ENCODE measurements around the gene APLN.

The APLN gene

DNA sequence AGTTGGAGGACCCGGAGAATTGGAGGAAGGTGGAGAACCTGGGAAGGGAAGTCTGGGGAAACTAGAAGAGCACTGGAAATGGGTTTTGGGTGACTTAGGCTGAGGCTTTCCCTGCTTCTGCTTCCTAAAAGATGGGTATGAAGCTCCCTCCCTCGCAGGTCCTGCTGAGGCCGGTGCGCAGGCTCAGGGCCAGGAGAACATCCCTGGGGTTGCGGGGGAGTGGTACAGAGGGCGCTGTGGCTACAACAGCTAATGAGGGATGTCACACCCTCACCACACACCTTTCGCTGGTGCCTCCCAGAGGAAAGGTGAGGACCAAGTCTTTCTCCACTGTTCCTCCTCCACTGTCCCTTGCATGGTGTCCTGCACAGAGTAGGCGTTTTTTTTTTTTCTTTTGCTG lies 15.8 kb downstream of the APLN start:
- no peak for DNase-seq

DNA sequence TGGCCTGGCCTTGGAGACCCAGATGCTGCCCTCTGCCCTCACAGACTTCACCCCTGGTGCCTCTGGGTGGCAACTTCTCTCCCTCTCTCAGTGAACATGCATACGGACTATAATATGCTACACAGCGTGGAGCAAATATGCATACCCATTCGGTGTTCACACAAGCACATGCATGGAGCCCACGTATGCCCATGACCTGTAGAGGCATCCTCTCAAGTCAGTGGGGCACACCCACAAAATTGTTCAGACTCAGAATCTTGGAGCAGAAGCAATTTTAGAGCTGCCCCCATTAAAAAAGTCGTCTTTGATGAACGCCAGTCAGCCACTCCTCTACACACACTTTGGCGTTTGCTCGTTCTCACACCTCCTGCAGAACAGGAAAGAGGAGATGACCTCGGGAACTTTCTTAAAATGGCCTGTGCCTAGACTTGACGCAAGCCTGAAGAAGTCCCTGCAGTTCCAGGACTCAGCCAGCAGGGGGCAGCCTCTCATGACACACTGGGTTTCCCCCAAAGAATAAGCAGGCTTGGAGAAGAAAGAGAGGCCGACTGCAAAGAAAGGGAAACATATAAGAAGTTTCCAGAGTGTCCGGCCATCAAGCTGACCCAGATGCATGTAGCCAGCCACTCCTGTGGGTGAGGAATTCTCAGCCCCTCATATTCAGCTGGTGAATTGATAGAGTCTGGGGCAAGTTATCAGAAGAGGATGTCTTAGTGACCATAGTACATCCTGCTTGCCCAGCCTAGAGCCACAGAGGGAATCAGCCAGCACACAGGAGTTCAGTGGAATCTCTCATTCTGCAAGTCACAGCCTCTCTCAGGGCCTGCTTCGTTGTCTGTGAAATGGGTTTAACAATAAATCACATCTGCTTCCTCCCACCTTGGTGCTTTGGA lies 17.3 kb downstream of the APLN start:
- DNase-seq, result peak; percentile 90

DNA sequence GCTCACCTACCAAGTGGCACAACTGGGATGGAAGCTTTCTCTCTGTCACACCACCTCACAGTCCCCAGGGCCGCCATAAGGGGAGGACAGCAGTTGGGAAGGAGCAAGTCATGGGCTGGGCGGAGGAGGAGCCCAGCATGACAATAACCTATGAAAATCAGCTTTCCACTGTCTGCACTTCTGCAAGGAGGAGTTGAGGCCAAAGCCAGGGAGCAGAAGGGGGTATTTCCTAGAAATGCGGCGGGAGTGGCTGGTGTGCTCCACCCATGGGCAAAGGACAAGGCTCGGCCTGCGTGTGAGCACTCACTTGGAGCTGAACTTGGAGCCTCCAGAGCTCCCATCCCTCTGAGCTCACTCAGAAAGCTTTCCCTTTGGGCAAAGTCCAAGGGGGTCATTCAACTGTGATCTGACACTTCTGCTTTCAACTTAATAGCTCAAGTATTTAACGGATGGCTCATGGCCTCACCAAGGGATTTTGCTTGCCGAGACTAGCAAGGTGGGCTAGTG lies 18.5 kb downstream of the APLN start:
- DNase-seq, result no peak

DNA sequence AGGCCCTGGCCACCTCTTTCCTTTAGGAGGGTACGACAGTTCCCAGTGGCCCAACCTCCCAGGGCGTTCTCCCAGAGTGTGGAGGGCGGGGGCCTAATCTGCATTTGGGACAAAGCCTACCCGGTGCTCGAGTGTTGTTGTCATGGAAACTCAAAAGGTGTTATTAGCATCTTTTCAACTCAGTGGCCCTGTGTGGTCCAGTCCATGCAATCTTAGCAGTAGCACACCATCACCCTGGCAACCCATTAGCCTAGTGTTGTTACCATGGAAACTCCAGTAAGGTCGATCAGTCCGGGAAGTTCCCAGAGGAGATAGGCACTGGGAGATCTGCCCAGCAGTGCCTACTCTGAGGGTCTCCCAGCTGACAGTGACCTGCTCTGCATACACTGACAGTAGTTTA lies 20.2 kb downstream of the APLN start:
- no peak for DNase-seq

DNA sequence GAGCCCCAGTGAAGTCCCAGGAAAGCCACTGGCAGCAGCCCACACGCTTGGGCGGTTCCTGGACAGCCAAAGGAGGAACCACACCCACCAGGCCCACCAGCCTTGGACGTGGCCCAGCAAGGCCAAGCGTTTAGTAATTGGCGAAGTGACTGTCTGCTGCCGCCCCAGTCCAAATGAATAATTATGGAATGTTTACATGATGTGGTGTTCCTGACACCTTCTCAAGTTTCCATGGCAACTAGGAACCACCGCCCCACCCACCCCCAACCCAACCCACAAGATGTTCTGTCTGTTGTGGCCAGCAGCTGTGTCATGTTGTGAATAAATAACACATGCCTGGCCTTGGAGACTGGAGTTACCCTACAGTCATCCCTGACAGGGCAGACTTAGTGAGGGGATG lies 22.3 kb downstream of the APLN start:
- DNase-seq, result no peak

DNA sequence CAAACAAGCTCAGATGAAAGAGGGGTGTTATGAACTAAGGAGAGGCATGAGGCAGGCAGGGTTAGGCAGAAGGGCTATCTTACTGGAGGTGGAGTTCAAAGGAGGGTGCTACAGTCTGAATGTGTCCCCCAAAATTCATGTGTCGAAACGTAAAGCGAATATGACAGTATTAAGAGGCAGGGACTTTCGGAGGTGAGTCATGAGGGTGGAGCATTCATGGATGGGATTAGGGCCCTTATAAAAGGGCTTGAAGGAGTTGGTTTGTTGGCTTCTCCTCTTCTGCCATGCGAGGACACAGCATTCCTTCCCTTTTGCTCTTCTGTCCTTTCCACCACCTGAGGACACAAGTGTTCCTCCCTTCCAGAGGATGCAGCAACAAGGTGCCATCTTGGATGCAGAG lies 22.9 kb downstream of the APLN start:
- no peak for DNase-seq

DNA sequence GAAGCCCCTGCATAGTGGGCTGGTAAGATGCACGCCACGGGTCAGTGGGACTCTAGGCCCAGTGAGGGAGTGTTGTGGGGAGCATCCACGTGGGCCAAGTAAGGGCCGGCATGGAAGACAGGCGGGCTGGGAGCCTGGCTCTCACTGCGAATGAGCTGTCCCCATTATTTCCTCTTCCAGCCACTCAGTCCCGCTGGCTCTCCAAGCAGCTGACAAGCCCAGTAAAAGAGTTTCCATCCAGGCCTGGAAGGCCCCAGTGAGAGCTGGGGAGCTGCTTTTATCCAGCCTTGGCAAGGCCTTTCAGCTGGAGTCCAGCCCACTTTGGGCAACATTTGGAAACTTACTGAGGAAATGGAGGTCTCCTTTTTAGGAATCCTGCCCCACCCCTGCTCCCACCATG lies 24.9 kb downstream of the APLN start:
- DNase-seq, result no peak

DNA sequence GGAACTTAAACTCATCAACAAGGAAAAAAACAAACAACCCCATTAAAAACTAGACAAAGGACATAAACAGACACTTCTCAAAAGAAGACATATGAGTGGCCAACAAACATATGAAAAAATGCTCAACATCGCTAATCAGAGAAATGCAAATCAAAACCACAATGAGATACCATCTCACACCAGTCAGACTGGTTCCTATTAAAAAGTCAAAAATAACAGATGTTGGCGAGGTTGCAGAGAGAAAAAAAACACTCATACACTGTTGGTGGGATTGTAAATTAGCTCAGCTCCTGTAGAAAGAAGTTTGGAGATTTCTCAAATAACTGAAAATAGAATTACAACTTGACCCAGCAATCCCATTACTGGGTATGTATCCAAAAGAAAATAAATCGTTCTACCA lies 28.7 kb downstream of the APLN start:
- no peak for DNase-seq

DNA sequence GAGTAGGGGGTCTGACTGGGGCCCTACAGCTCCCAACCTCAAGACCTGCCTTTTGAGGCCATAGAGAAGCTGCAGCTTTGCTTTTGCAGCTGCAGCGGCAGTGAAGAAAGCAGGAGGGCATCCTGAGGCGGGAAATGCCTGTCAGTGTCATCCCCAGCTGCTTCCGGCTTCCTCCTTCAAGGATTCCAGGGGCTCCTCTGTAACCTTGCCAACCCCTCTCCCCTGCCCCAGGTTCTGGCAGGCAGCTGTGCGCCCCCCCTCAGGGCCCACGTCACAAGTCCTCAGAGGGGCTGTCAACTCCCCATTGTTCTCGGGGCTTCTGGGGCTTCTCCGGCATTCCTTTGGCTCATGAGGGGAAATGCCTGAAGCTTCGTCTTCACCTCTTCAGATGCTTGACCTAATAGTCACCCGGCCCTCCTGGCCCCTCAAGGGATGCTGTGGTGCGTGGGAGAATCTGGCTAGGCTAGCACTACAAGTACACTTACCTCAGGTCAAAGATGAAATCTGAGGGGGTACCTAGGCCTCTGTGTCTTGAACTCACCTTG lies 31.9 kb downstream of the APLN start:
- DNase-seq, result no peak

DNA sequence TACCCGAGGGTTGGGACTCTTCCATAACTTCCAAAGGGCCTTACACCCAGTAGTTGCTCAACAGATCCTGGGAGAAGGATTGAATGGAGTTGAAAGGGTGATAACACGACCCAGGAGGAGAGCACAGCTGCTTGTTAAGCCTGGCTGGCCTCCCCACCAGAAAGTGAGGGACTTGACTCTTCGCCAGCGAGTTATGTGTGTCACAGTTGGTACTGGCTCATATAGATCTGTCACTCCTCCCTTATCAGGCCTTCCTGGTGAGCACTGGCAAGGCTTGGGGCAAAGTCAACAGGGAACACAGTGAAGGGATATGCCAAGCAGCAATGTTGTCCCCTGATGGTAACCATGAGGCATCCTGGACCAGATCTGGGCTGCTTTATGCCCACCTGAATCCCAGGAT lies 35.8 kb downstream of the APLN start:
- DNase-seq, result no peak

DNA sequence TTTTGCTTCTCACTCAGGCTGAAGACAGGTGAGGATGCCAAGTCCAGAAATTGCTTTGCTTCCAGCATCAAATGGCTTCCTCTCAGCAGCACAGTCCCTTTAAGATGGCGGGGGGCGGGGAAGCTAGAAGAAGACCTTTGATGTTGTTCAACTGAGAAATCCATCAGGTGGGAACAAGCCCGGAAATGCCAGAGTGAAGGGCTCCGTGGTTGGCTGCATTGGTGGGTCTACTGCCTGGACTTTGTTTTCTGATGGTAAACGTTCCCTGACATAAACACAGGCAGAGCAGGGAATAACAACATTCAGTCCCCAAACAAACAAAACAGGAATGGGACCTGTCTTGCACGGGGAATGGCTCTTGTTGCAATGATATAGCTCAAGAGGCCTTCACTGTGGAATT lies 37.3 kb downstream of the APLN start:
- DNase-seq, result no peak

DNA sequence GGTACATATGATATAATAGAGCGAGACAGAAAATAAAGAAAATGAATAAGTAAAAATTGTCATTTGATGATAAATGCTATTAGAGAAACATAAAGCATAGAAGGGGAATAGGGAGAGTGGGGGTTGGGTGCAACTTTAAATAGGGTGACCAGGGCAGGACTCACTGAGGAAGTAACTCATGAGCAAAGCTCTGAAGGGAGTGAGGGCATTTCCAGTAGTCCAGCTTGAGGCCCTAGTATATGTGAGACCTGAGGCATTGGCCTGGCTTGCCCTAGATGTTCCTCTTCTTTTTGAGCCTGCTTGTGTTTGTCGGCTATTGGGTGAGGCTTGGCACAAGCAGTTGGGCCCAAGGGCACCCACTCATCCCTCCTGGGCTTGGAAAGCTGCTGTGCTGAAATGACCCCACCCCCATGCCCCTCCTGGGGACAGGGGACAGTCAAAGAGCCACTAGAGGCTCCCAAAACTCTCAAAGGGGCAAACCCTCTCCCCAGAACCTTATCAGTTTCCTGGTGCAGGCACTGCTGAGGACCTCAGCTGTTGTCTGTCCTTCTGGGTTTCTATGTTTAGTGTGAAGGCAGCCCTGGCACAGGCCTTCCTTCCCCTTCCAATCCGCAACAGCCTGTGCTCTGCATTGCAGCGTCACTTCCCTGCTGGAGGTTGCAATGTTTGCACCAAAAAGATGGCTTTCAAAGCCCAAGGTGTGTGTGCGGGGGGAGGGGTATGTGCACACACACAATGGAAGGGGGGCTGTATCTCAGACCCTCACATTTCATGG lies 40.1 kb downstream of the APLN start:
- no peak for DNase-seq

DNA sequence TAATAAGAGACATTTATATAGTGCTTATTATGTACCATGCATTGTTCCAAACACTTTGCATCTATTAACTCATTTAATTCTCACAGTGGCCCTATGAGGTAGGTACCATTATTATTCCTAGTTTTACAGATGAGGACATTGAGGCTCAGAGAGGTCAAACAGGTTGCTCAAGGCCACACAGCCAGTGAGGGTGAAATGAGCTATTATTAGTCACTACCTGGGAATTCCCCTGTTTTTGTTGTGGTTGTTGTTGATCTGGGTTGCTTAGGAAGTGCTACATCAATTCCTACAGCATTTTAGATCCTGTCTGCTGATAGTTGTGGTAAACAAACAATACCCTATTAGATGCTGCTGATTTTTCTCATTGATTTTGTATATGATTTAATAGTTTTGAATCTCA lies 41.2 kb downstream of the APLN start:
- no peak for DNase-seq

DNA sequence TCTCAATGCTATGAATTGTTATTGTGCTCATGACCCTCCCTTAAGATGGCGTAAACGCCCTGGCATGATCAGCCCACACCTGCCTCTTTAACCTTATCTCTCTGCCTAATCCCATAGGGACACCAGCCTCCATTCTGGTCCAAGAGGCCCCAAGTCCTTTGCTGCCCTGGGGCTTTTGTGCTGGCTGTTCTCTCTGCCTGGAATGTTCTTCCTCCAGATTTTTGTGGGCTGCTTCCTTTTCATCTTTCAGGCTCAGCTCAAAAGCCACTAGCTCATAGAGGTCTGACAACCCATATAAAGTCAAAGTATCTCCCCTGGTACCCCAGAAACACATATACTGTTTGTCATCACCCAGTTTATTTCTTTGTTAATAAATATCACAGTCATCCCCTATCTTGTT lies 42.4 kb downstream of the APLN start:
- DNase-seq, result no peak

DNA sequence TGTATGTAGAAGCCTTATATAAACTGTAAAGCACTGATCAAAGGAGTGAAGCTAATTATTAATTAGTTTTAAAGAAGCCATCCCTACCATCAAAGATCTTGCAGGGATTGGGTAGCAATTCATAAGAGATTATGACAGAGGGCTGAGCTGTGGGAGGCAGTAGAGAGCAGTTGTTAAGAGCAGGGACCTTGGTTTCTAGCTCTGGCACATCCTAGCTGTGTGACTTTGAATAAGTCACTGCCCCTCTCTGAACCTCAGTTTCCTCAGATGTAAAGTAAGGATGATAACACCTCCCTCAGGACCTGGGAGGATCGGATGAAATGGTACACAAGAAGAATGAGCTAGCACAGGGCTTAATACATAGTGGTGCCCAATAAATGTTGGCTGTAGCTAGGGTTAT lies 45.4 kb downstream of the APLN start:
- DNase-seq, result no peak

DNA sequence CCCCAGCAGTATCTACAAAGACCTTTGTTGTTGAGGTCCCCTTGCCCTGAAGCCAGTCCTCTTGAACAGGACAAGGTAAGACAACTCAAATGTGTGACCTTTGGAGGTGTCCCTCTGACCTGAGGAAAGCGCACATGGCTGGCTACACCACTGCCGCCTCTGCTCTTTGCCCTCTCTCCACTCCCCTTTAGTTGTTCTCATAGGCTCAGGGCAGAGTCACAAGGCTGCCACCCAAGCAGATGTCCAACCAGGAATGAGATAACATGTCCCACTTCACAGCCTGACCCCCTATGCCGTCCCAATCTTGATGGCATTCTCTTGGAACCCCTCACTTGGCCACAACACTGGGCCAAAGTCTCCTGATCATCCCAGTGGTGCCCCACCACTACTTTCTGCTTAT lies 46.3 kb downstream of the APLN start:
- DNase-seq, result no peak

DNA sequence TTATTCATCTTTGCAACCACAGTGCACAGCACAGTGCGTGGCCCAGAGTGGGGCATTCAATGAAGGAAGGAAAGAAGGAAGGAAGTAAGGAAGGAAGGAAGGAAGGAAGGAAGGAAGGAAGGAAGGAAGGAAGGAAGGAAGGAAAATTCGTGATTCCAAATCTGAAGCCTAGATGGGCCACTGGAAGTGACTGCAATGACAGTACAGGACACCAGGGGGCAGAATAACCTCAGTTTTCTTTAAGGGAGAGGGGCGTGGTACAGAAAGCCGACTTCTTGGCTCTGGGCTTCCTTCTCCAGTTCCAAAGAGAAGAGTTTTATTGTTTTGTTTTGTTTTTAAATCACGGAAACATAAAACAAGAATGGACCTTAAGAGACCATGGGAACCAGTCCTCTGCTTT lies 47.8 kb downstream of the APLN start:
- peak; percentile 80 for DNase-seq

DNA sequence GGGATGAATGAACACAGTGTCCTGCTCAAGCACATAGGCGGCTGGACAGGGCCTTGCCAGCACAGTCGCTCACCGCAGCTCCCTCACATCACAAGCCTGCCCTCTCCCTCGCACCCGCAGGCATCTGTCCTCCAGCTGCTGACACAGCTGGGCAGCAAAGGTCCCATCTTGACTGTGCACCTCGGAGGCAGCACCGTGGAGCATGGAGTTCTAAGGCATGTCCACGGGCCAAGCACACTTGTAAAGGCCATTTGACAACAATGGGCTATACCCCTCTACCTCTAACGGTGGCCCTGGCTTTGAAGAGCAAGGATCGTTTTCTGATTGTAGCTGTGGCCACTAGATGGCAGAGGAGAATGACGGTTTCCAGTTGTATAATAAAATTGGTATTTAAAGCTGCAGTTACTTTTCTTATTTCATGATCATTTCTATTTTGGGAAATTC lies 53.8 kb downstream of the APLN start:
- no peak for DNase-seq

DNA sequence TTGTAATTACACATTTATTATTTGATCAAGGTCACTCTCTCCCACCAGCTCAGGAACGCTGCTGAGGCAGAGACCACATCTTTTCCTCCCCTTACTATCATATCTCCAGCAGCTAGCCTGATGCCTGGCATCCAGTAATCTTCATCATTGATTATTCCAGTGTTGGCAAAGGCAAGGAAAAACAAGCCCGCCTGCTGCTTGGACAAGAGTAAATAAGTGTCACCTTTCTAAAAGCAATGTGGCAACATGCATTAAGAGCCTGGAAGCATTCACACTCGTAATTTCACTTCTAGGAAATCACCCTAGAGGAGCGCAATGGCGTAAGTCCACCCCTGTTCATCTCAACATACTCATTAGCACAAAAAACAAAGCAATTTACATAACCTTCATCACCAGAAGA lies 54.8 kb downstream of the APLN start:
- no peak for DNase-seq

DNA sequence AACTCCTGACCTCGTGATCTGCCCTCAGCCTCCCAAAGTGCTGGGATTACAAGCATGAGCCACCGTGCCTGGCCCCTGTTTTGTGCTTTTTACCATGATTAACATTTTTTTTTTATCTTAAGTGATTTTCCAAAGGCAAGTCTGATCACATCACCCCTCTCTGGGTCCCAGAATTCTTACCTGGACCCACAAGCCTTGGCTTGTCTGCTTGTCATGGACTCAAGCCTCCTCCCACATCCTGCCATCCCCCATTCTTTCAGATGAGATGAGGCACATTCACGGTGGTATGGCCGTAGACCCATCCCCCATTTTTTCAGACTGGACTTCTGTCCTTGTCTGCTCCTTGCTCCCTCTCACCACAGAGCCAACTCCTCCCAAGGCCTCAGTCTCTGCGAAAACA lies 55.3 kb downstream of the APLN start:
- DNase-seq, result no peak

DNA sequence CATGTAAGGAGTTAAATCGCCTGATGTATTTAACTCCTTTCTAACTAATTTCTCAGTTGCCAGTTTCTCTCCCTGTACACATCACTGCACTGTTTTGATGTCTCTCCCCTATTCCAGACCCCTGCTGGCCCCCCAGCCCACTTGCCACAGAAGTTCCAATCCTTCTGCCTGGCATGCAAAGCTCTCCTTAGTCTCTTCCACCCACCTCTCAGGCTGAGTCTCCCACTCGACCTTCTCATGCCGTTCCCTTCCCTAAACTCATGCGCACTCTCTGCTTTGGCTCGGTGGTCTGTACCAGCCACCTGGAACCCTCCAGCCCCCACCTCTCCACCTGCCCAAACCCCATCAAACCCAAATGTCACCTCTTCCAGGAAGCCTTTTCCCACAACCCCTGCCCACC lies 56.9 kb downstream of the APLN start:
- no peak for DNase-seq

DNA sequence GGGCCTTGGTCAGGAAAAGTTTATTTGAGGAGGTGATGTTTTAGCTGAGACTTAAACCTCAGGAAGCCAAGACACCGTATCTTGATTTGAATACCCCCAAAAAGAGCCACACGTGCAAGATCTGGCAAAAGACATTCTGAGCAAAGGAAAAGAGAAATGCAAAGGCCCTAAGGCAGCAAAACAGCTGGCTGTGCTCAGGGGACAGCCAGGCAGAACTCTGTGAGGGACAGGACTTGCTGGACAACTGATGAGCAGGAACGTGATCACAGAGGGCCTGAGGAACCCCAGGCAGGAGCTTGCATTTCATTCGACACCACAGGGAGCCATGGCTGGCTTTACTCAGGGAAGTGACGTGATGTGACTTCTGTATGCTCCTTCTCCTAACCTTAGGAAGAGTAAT lies 58.7 kb downstream of the APLN start:
- no peak for DNase-seq
